ENCODE measurements around the gene PRDM2. TPM values are rescaled to one million over a fixed set of nuclear protein-coding genes. Genes with fewer than 3 reads are reported as not detected.

The PRDM2 gene
- polyA plus RNA-seq, 1 donor (not counting 4 experiments of a cell fraction or from before 2014, with no cell fraction given), result 13.8 TPM

GRCh38 chr1:13706046-13706445, 6.1 kb downstream of the PRDM2 start:
- Histone ChIP-seq H3K79me2 (ENCODE audit: control insufficient read depth, insufficient read depth, low read length) (peaks cover 62% of the 10 kb centered on the region), H3K27ac (ENCODE audit: control insufficient read depth, insufficient read depth, low read length) (peak overlapping the region; percentile 0), H3K4me2 (ENCODE audit: control insufficient read depth, extremely low read depth, insufficient read depth, low read depth, low read length) (peak overlapping the region; percentile 69), H3K9me1 (ENCODE audit: control insufficient read depth, extremely low read depth, insufficient read depth, low read length) (no peaks in the 10 kb centered on the region), H4K20me1 (ENCODE audit: control insufficient read depth, extremely low read depth, insufficient read depth, low read length) (no peaks in the 10 kb centered on the region), H3K27me3 (ENCODE audit: control insufficient read depth, extremely low read depth, insufficient read depth, low read length) (no peaks in the 10 kb centered on the region), H2AFZ (ENCODE audit: control insufficient read depth, low read length) (no peak overlapping the region), H3K9ac (ENCODE audit: control insufficient read depth, extremely low read depth, insufficient read depth, low read length) (no peak overlapping the region), H3K9me3 (ENCODE audit: control insufficient read depth, low read depth, low read length) (no peaks in the 10 kb centered on the region), H3K4me1 (ENCODE audit: control insufficient read depth, extremely low read depth, insufficient read depth, low read length) (peaks cover 41% of the 10 kb centered on the region), H3K36me3 (ENCODE audit: control insufficient read depth in 2 of 2, extremely low read depth in 1 of 2, insufficient read depth in 2 of 2, low read length in 2 of 2) (no peaks in the 10 kb centered on the region), H3K4me3 (ENCODE audit: control insufficient read depth in 2 of 3, extremely low read depth in 1 of 3, insufficient read depth in 2 of 3, low read depth in 1 of 3, low read length in 3 of 3) (no peak overlapping the region)
- FAIRE-seq (no peak), DNase-seq (ENCODE audit: low read depth, low spot score) (no peak)
- dilution Hi-C loops (cut with MboI; ENCODE audit: extremely low pct_ligation_motif_present, low sequenced_read_pairs), result no loop called here
- TF ChIP-seq EZH2 (IDR thresholded peaks at IDR 0.05; ENCODE audit: low read length) (no peak), CTCF (optimal IDR thresholded peaks at IDR 0.05 in 1 of 3, IDR thresholded peaks at IDR 0.05 in 1 of 3, conservative IDR thresholded peaks at IDR 0.05 in 1 of 3; ENCODE audit: extremely low read depth in 1 of 3, insufficient read depth in 2 of 3, low read length in 3 of 3) (no peak)

GRCh38 chr1:13707164-13707563, 7.2 kb downstream of the PRDM2 start:
- Histone ChIP-seq H3K9ac (ENCODE audit: control insufficient read depth, extremely low read depth, insufficient read depth, low read length) (no peak overlapping the region), H3K79me2 (ENCODE audit: control insufficient read depth, insufficient read depth, low read length) (peaks cover 64% of the 10 kb centered on the region), H4K20me1 (ENCODE audit: control insufficient read depth, extremely low read depth, insufficient read depth, low read length) (no peaks in the 10 kb centered on the region), H3K4me2 (ENCODE audit: control insufficient read depth, extremely low read depth, insufficient read depth, low read depth, low read length) (peak overlapping the region; percentile 22), H3K9me3 (ENCODE audit: control insufficient read depth, low read depth, low read length) (no peaks in the 10 kb centered on the region), H3K4me1 (ENCODE audit: control insufficient read depth, extremely low read depth, insufficient read depth, low read length) (peaks cover 37% of the 10 kb centered on the region), H2AFZ (ENCODE audit: control insufficient read depth, low read length) (no peak overlapping the region), H3K27ac (ENCODE audit: control insufficient read depth, insufficient read depth, low read length) (no peak overlapping the region), H3K9me1 (ENCODE audit: control insufficient read depth, extremely low read depth, insufficient read depth, low read length) (no peaks in the 10 kb centered on the region), H3K4me3 (ENCODE audit: control insufficient read depth in 2 of 3, extremely low read depth in 1 of 3, insufficient read depth in 2 of 3, low read depth in 1 of 3, low read length in 3 of 3) (no peak overlapping the region), H3K27me3 (ENCODE audit: control insufficient read depth, extremely low read depth, insufficient read depth, low read length) (no peaks in the 10 kb centered on the region), H3K36me3 (ENCODE audit: control insufficient read depth in 2 of 2, extremely low read depth in 1 of 2, insufficient read depth in 2 of 2, low read length in 2 of 2) (no peaks in the 10 kb centered on the region)
- dilution Hi-C loops (cut with MboI; ENCODE audit: extremely low pct_ligation_motif_present, low sequenced_read_pairs), result no loop called here
- no peak for FAIRE-seq
- no peak for DNase-seq (ENCODE audit: low read depth, low spot score)
- TF ChIP-seq EZH2 (IDR thresholded peaks at IDR 0.05; ENCODE audit: low read length) (no peak), CTCF (optimal IDR thresholded peaks at IDR 0.05 in 1 of 3, IDR thresholded peaks at IDR 0.05 in 1 of 3, conservative IDR thresholded peaks at IDR 0.05 in 1 of 3; ENCODE audit: extremely low read depth in 1 of 3, insufficient read depth in 2 of 3, low read length in 3 of 3) (no peak)

All from keratinocyte (primary cell).